Central memory CD8-positive, alpha-beta T cell (primary cell): ENCODE measurements around the gene MYT1.
"Not testable (repeated sequence)": the region's sequence is repeated elsewhere in the genome, so short reads cannot be mapped to it uniquely, and the experiment has no call there.

Experiments
- ATAC-seq: fragments of 150-1000 bp; cut with Tn5 transposase; replicated peaks from 2 replicates; pipeline ENCODE4 v1.10.0; 2022; ENCODE audit warnings: mild to moderate bottlenecking, moderate FRiP score, moderate number of reproducible peaks; ENCODE audit not compliant: poor library complexity, severe bottlenecking; ENCODE audit errors: extremely low read depth
- DNase-seq, 2 donors: peaks; one replicate each; pipeline ENCODE4 v3.0.0; 2021; ENCODE audit warnings: low spot score in 2 of 2
- H3K27ac Mint-ChIP-seq: one replicate; pipeline ENCODE4 v1.8.0; 2022; ENCODE audit warnings: low read depth, mild to moderate bottlenecking, moderate library complexity, mixed read lengths
- H3K27me3 Mint-ChIP-seq: one replicate; pipeline ENCODE4 v1.8.0; 2022; ENCODE audit warnings: mixed read lengths
- H3K36me3 Mint-ChIP-seq: one replicate; pipeline ENCODE4 v1.8.0; 2022; ENCODE audit warnings: mild to moderate bottlenecking, moderate library complexity, mixed read lengths; ENCODE audit not compliant: insufficient read depth
- H3K4me1 Mint-ChIP-seq: one replicate; pipeline ENCODE4 v1.8.0; 2022; ENCODE audit warnings: mixed read lengths
- H3K4me3 Mint-ChIP-seq: one replicate; pipeline ENCODE4 v1.8.0; 2022; ENCODE audit warnings: mild to moderate bottlenecking, moderate library complexity, mixed read lengths
- H3K9me3 Mint-ChIP-seq: one replicate; pipeline ENCODE4 v1.8.0; 2022; ENCODE audit warnings: mixed read lengths

MYT1 gene

DNA sequence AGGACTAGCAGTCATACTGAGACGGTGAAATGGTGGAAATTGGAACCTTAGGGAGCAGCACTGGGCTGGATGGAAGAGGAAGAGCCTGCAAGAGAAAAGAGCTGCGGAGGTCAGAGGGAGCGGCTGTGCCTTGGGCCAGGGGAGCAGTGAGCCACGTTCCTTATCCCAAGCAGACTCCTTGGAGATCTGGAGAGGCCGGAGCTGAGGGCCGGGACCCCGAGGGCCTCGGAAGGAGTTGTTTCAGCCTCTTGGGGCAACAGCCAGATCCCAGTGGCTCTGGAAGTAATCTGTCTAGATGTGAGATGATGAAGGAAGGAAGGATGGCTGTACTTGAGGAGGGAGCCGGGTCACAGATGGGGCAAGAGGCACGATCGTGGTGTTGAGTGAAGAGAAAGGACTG lies 107.4 kb downstream of the MYT1 start:
- H3K9me3 Mint-ChIP-seq = peaks cover 5% of the 10 kb centered on the region
- H3K4me1 Mint-ChIP-seq = peaks cover 30% of the 10 kb centered on the region
- peaks cover 11% of the 10 kb centered on the region for H3K36me3 Mint-ChIP-seq
- no peak for ATAC-seq
- no peaks in the 10 kb centered on the region for H3K27me3 Mint-ChIP-seq
- no peak overlapping the region for H3K27ac Mint-ChIP-seq
- no peak for DNase-seq
- H3K4me3 Mint-ChIP-seq = no peak overlapping the region

GRCh38 chr20:64273109-64273508 lies 108.9 kb downstream of the MYT1 start:
- Mint-ChIP-seq H3K27ac (no peak overlapping the region), H3K9me3 (peaks cover 5% of the 10 kb centered on the region), H3K4me3 (no peak overlapping the region), H3K4me1 (peaks cover 30% of the 10 kb centered on the region), H3K27me3 (no peaks in the 10 kb centered on the region), H3K36me3 (peaks cover 11% of the 10 kb centered on the region)
- ATAC-seq (no peak), DNase-seq (no peak)

- Mint-ChIP-seq H3K27ac (no peak overlapping the region), H3K36me3 (peaks cover 9% of the 10 kb centered on the region), H3K4me3 (no peak overlapping the region), H3K9me3 (no peaks in the 10 kb centered on the region), H3K27me3 (no peaks in the 10 kb centered on the region), H3K4me1 (peaks cover 25% of the 10 kb centered on the region)
- no peak for DNase-seq
- ATAC-seq = no peak
These were observed 112.6 kb downstream of the MYT1 start for GRCh38 chr20:64276817-64277216.

- H3K36me3 Mint-ChIP-seq = peaks cover 9% of the 10 kb centered on the region
- H3K9me3 Mint-ChIP-seq = no peaks in the 10 kb centered on the region
- DNase-seq (no peak), ATAC-seq (no peak)
- no peak overlapping the region for H3K4me3 Mint-ChIP-seq
- H3K27ac Mint-ChIP-seq = no peak overlapping the region
- H3K27me3 Mint-ChIP-seq = no peaks in the 10 kb centered on the region
- H3K4me1 Mint-ChIP-seq = peaks cover 25% of the 10 kb centered on the region
These were observed 113.5 kb downstream of the MYT1 start for GRCh38 chr20:64277571-64278316.

DNA sequence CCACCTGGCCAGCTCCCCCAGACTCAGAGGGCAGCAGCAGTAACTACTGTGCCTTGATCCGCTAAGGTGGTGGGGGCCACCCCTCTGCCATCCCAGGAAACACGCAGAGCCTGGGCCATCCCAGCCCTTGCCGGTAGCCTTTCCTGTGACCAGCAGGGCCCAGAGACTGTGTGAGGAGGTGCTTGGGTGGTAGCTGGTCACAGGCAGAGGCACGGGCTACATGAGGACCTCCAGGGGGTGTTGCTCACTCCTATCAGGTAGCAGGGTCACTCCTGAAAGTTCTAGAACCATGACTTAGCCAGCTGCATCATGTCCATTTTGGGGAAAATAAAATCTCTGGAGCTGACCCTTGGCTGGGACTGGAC lies 114.0 kb downstream of the MYT1 start:
- Mint-ChIP-seq H3K4me3 (no peak overlapping the region), H3K9me3 (no peaks in the 10 kb centered on the region), H3K27ac (no peak overlapping the region), H3K4me1 (peaks cover 25% of the 10 kb centered on the region), H3K27me3 (no peaks in the 10 kb centered on the region), H3K36me3 (peaks cover 8% of the 10 kb centered on the region)
- DNase-seq (no peak), ATAC-seq (no peak)

DNA sequence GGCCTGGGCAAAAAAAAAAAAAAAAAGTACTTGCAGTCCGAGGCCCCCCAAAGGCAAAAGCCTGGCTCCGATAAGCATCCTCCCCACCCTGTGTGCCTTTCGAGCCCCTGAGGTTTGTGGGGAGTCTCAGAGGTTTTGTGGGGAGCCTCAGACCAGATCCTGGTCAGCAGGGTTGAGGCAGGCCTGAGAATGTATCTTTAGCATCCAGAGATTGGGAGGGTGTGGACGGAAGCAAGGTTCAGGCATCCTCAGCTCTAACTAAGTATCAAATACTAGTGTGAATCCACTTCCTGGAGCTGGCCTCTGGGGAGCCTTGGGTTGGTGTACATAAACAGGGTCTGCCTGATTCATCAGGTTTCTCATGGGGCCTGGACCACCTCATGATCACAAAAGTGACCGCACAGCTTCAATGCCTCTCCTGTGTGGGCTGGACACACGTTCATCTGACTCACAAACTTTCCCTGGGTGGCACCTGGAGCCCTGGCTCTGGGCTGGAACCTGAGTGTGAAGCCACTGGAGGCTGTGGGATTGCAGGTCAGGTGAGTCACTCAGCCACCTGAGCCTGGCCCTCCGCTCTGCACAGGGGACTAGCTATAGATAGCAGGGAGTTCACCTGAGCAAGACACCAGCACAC lies 115.7 kb downstream of the MYT1 start:
- no peak for ATAC-seq
- H3K9me3 Mint-ChIP-seq = no peaks in the 10 kb centered on the region
- DNase-seq = no peak
- H3K27me3 Mint-ChIP-seq = no peaks in the 10 kb centered on the region
- H3K27ac Mint-ChIP-seq = no peak overlapping the region
- peaks cover 5% of the 10 kb centered on the region for H3K36me3 Mint-ChIP-seq
- no peak overlapping the region for H3K4me3 Mint-ChIP-seq
- peaks cover 25% of the 10 kb centered on the region for H3K4me1 Mint-ChIP-seq

DNA sequence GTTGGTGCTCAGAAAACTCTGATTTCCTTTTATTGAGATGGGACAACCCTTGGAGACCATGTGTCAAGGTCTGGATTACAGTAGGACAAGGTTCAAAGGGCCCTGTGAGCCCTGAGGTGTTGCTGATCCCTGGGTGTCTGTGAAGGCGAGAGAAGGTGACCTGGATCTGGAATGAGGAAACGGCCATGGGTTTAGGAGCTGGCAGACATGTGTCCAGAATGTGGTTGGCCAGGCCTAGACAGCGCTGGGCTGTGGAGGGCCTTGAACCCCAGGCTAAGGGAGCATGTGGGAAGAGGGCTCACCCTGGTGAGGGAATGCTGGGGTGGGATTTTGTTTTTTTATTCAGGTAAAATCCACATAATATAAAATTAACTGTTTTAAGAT lies 116.2 kb downstream of the MYT1 start:
- no peak overlapping the region for H3K4me3 Mint-ChIP-seq
- H3K4me1 Mint-ChIP-seq = peaks cover 25% of the 10 kb centered on the region
- DNase-seq (no peak), ATAC-seq (no peak)
- H3K27ac Mint-ChIP-seq = no peak overlapping the region
- no peaks in the 10 kb centered on the region for H3K27me3 Mint-ChIP-seq
- H3K9me3 Mint-ChIP-seq = no peaks in the 10 kb centered on the region
- peaks cover 6% of the 10 kb centered on the region for H3K36me3 Mint-ChIP-seq

- Mint-ChIP-seq H3K36me3 (peaks cover 12% of the 10 kb centered on the region), H3K9me3 (no peaks in the 10 kb centered on the region), H3K27ac (no peak overlapping the region), H3K4me3 (no peak overlapping the region), H3K27me3 (no peaks in the 10 kb centered on the region), H3K4me1 (peaks cover 24% of the 10 kb centered on the region)
- DNase-seq (no peak), ATAC-seq (no peak)
These were observed 119.4 kb downstream of the MYT1 start for GRCh38 chr20:64283646-64284045.

- not testable (repeated sequence) for H3K27ac Mint-ChIP-seq, H3K4me1 Mint-ChIP-seq, H3K4me3 Mint-ChIP-seq, H3K9me3 Mint-ChIP-seq, H3K27me3 Mint-ChIP-seq
- peak; percentile 55 to 78 for DNase-seq
- peaks cover 12% of the 10 kb centered on the region for H3K36me3 Mint-ChIP-seq
- peak; percentile 56 for ATAC-seq
These were observed 121.6 kb downstream of the MYT1 start for GRCh38 chr20:64285579-64286446.

DNA sequence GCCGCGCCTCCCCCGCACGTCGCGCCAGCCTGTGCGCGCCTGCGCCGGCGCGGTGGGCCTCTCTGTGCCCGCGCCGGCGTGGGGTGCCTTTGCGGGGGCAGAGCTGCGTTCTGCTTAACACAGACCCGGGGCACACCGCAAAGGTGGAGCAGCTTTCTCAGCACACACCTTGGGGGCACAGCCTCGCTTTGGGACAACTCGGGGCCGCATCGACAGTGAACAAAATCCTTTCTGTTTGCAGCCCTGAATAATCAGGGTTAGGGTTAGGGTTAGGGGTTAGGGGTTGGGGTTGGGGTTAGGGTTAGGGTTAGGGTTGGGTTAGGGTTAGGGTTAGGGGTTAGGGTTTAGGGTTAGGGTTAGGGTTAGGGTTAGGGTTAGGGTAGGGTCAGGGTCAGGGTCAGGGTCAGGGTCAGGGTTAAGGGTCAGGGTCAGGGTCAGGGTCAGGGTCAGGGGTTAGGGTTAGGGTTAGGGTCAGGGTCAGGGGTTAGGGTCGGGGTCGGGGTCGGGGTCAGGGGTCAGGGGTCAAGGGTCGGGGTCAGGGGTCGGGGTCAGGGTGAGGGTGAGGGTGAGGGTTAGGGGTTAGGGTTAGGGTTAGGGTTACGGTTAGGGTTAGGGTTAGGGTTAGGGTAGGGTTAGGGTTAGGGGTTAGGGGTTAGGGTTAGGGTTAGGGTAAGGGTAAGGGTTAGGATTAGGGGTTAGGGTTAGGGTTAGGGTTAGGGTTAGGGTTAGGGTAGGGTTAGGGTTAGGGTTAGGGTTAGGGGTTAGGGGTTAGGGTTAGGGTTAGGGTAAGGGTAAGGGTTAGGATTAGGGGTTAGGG lies 122.4 kb downstream of the MYT1 start:
- H3K4me3 Mint-ChIP-seq, H3K27me3 Mint-ChIP-seq, H3K4me1 Mint-ChIP-seq, H3K27ac Mint-ChIP-seq, DNase-seq, H3K9me3 Mint-ChIP-seq: not testable (repeated sequence)
- peaks cover 12% of the 10 kb centered on the region for H3K36me3 Mint-ChIP-seq
- peak; percentile 18 for ATAC-seq

DNA sequence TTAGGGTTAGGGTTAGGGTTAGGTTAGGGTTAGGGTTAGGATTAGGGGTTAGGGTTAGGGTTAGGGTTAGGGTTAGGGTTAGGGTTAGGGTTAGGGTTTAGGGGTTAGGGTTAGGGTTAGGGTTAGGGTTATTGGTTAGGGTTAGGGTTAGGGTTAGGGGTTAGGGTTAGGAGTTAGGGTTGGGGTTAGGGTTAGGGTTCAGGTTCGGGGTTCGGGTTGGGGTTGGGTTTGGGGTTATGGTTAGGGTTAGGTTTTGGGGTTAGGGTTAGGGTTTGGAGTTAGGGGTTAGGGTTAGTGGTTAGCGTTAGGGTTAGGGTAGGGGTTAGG lies 123.0 kb downstream of the MYT1 start:
- H3K4me1 Mint-ChIP-seq, H3K4me3 Mint-ChIP-seq, H3K9me3 Mint-ChIP-seq, ATAC-seq, H3K27me3 Mint-ChIP-seq, H3K27ac Mint-ChIP-seq, DNase-seq: not testable (repeated sequence)
- peaks cover 12% of the 10 kb centered on the region for H3K36me3 Mint-ChIP-seq
